ENCODE data around the gene NLRP9.

The NLRP9 gene

GRCh38 chr19:55705972-55706371 is 32.2 kb downstream of the NLRP9 start:
- no peak for DNase-seq (ENCODE audit: low read depth, low spot score)
- H3K4me3 ChIP-seq (ENCODE audit: low read length): no peak overlapping the region

DNA sequence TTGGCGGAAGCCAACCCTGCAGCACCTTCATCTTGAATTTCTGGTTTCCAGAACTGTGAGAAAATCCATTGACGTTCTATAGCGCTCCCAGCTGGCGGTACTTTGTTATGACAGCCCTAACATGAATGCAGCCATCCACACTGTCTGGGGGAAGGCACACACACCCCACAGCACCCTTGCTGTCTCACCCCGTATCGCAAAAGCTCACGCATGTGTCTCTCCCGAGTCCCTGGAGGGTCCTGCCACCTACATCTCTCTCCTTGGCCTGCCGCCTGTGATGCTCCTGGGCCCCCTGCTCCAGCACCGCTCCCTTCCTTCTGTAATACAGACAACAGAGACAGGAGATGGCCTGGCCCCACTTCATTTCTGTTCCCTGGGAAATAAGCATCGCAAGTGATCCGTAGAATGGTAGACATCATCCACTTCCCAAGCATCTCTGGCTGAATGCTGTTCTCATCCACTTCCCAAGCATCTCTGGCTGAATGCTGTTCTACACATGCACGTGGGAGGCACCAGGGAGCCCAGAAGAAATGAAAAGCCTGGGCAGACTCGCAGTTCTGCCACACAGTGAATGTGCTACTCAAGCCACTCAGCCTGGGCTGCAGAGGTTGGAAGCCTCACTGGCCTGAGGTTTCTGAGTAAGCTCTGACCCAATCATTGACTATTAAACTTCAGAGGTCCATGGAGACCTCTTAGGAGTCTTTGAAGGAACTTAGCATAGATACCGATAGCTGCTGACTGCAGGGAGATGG is 33.5 kb downstream of the NLRP9 start:
- DNase-seq (ENCODE audit: low read depth, low spot score): no peak
- H3K4me3 ChIP-seq (ENCODE audit: low read length): no peak overlapping the region

DNA sequence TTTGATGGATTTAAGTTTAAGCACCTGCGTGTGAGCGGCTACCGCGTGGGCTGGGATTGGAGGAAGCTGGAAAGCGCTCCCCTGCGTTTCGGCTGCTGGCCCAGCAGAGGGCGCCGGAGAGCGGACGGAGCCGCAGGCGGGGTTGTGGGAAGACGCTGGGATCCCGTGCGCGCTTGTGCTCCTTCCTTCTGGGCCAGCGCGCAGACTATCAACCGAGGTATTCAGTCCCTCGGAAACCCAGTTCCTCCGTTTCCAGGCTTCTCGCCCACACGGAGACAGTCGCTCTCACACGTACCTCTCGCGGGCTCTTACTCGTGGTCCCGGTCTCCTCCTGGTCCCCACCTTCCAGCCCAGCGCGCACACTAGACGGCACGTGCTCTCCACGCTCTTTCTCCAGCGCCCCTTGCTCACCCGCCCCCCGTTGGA is 34.4 kb downstream of the NLRP9 start:
- H3K4me3 ChIP-seq (ENCODE audit: low read length): no peak overlapping the region
- peak; percentile 30 for DNase-seq (ENCODE audit: low read depth, low spot score)

DNA sequence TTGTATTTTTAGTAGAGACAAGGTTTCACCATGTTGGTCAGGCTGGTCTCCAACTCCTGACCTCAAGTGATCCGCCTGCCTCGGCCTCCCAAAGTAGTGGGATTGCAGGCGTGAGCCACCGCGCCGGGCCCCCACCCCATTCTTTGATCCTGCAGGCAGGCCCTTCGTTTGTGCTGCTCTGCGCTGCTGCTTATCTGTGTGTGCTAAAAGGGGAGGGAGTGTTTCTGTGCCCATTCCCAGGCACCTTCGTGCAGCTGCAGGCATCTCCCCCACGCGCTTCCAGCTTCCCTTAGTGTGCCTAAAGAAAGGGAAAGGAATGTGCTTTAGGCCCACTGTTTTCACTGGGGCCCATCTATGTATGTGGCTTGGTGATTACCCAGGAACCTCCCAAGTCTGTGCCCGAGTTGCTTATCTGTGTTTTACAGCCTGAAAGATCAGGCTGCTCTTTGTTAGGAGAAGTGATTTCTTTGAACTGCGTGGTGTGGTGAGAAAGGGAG is 36.0 kb downstream of the NLRP9 start:
- DNase-seq (ENCODE audit: low read depth, low spot score): no peak
- no peak overlapping the region for H3K4me3 ChIP-seq (ENCODE audit: low read length)

- no peak overlapping the region for H3K4me3 ChIP-seq (ENCODE audit: low read length)
- no peak for DNase-seq (ENCODE audit: low read depth, low spot score)
Measured at GRCh38 chr19:55700813-55701212, 37.4 kb downstream of the NLRP9 start.

GRCh38 chr19:55699221-55699620 is 39.0 kb downstream of the NLRP9 start:
- no peak overlapping the region for H3K4me3 ChIP-seq (ENCODE audit: low read length)
- DNase-seq (ENCODE audit: low read depth, low spot score): no peak

- H3K4me3 ChIP-seq (ENCODE audit: low read length): no peak overlapping the region
Measured at GRCh38 chr19:55698256-55698655, 39.9 kb downstream of the NLRP9 start.

GRCh38 chr19:55697698-55698097 is 40.5 kb downstream of the NLRP9 start:
- H3K4me3 ChIP-seq (ENCODE audit: low read length): no peak overlapping the region
- DNase-seq (ENCODE audit: low read depth, low spot score): no peak

More at GRCh38 chr19:55698256-55698655, 39.9 kb downstream of the NLRP9 start:
- no peak for DNase-seq (ENCODE audit: low read depth, low spot score)

DNA sequence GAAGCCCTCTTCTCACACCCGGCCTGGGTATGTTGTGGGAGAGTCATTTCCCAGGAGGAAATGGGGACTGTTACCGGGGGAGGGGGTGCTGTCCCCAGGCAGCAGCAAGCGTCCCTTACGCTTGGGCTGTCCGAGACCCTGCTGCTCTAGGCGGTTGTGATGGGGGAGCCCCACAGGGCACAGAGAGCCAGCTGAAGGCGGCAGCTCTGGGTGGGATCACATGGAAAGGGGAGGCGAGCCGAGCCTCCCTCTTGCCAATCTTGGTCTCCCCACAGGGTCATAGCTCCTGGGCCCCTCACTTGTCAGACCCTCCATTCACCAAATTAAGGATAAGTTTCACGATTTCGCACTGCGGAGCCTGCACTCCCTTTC is 41.1 kb downstream of the NLRP9 start:
- DNase-seq (ENCODE audit: low read depth, low spot score): no peak
- no peak overlapping the region for H3K4me3 ChIP-seq (ENCODE audit: low read length)

DNA sequence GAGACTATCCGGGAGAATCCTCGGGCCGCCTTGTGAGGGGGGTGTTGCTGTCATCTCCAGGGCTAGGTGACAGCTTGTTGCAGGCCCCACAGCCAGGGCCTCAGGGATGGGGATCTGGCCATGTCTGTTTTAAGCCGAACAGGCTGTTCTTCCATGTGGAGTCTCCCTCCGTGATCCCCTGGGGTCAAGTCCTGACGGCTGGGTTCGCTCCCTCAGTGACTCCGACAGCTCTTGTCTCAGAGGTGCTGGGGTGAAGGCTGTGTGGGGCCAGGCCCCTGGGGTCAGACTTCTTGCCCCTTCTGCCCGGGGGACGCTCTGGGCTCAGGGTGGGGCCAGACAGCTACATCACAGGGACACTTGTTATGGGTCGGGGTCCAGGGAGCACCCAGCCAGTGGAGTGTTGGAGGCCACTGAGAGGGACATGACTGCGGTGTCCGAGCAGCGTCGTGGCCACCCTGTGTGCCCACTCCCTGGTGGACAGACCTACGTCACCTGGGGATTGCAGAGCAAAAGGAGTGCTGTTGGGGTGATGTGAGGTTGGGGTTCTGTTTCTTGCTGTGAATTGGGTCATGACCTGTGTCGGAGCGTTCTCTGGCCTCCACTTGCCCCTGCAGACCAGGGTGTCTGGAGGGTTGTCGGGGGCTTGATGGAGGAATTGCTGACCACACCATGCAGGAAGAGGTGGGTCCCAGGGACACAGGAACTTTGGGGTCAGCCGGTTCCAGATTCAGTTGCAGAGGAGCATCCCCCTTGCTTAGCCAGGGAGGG is 41.7 kb downstream of the NLRP9 start:
- H3K4me3 ChIP-seq (ENCODE audit: low read length): no peak overlapping the region
- DNase-seq (ENCODE audit: low read depth, low spot score): no peak

DNA sequence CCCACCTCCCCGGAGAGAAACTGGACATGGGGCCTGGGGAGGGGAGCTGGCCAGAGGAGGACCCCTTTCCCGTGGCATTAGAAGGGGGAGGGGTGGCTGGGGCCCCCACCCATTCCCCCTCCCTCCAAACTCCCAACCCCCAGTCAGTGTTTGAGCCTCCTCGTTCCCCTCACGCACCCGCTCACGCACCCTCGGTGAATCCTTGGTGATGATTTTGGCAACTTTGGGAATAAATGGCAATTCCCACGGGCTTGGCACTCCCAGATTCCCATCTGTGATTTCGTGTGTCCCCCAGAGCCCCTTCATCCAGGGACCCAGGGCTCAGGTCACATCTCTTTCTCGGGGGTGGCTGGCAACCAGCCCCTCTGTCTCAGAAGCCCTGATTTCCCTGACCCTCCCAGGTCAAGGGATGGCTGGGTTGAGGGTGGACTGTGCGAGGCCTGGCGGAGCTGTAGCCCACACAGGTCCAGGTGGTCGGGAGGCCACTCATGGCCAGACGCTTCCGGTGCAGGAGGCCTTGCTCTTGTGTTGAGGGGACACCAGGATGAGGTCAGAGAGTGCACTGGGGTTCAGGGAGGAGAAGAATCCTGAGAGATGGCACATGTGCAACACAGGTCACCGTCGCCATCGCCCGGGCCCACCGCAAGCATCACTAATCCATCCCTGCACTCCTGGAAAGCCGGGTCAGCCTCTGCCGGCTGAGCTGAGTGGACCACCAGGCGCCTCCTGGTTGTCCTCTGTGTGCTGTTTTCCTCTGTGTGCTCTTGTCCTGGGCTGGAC is 42.5 kb downstream of the NLRP9 start:
- no peak overlapping the region for H3K4me3 ChIP-seq (ENCODE audit: low read length)
- DNase-seq (ENCODE audit: low read depth, low spot score): no peak

GRCh38 chr19:55694656-55695491 is 43.3 kb downstream of the NLRP9 start:
- no peak overlapping the region for H3K4me3 ChIP-seq (ENCODE audit: low read length)
- no peak for DNase-seq (ENCODE audit: low read depth, low spot score)

- DNase-seq (ENCODE audit: low read depth, low spot score): no peak
- no peak overlapping the region for H3K4me3 ChIP-seq (ENCODE audit: low read length)
Measured at GRCh38 chr19:55694241-55694655, 44.0 kb downstream of the NLRP9 start.

DNA sequence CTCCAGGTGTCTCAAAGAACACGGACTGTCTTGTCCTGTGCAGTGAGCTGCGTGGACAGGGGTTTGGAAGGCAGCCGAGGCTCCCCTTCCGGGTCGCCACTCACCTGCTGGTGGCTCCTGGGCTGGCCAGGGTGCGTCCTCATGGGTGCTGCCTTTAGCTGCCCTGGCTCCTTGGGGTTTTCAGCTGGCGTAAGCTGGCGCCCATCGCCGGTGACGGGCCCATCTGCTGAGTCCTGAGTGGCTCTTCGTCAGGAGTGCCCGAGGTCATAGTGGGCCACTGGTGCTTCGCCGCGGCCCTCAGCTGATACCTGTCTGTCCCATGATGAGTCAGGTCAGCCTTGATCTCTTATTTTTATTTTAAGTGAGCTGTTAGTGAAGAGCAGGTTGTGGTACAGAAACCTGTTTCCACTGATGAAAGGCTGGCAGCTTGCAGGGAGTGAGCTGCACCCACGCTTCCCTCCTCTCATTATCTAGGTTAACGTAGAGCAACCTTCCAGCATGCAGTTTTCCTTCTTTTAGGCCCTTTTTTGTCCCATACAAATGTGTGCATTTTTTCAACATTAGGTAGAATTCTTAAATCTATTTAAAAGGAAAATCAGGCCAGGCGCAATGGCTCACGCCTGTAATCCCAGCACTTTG is 44.7 kb downstream of the NLRP9 start:
- DNase-seq (ENCODE audit: low read depth, low spot score): no peak

GRCh38 chr19:55692681-55693081 is 45.5 kb downstream of the NLRP9 start:
- H3K4me3 ChIP-seq (ENCODE audit: low read length): no peak overlapping the region
- no peak for DNase-seq (ENCODE audit: low read depth, low spot score)

More for the DNA sequence above, 44.7 kb downstream of the NLRP9 start:
- H3K4me3 ChIP-seq (ENCODE audit: low read length): no peak overlapping the region

DNA sequence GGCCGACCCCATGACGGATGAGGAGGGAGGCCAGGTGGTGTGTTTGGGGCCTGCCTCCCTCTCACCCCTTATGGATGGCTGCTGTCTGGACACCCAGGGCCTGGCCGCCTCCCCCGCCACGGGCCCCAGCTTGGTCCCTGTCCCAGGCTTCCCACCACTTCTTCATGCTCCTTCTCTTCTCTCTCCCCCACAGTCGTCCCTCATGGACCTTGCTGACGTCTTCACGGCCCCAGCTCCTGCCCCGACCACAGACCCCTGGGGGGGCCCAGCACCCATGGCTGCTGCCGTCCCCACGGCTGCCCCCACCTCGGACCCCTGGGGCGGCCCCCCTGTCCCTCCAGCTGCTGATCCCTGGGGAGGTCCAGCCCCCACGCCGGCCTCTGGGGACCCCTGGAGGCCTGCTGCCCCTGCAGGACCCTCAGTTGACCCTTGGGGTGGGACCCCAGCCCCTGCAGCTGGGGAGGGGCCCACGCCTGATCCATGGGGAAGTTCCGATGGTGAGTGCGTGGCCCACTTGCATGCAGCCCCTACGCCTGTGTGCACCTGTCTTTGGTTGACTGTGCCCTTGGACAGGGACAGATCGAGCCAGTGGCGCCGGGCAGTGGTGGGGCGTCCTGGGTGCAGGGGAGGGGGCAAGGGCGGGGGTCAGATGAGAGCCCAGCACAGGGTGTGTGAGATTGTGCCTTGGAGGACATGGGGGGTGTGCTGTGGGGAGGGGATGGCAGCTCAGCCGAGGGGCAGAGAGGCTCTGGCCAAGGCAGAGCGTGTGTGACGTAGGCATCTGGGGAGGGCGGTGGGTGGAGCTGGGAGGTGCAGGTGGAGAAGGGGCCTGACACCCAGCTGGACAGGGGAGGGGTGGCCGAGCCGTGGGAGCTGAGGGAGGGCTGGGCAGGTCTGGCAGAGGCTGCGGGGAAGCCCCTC is 46.4 kb downstream of the NLRP9 start:
- DNase-seq (ENCODE audit: low read depth, low spot score): no peak
- H3K4me3 ChIP-seq (ENCODE audit: low read length): no peak overlapping the region

- no peak for DNase-seq (ENCODE audit: low read depth, low spot score)
- H3K4me3 ChIP-seq (ENCODE audit: low read length): no peak overlapping the region
Measured at GRCh38 chr19:55690769-55691545, 47.2 kb downstream of the NLRP9 start.
